ENCODE measurements around the gene BAG1.

DNA sequence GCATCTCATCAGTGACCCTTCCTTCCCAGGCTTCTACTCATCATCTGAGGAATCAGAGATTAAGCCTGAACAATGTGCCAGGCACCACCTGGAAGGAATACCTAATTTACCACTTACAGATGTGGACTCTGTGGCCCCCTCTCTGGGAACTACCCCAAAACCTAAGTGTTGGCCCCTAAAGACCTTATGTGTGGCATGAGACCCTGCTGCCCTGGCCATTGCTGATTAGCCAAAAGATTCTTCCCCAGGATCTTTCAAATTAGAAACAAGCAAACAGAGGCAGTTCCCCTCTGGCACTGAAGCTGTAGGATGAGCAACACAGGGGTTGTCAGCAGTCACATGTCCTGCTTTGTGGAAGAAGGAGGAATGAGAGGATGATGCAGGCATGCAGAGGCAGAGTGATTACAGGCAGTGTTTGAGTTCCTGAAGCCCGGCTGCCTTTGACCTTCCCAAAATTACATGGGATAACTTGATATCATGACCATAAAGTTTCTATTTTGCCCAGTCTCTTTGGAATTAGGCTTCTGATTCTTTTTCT lies 14.0 kb downstream of the BAG1 start:
- no peak for TF ChIP-seq CTCF (IDR thresholded peaks at IDR 0.05)
- no peak for TF ChIP-seq POLR2A (IDR thresholded peaks at IDR 0.05)
